Urinary bladder (tissue), 4 donors: ENCODE results near the gene FOXD2. TPM values are rescaled to one million over a fixed set of nuclear protein-coding genes. Genes with fewer than 3 reads are reported as not detected.
A peak's percentile ranks its signal among the peaks of the same experiment; 100 is the strongest.

Experiments used
- DNase-seq: peaks from one replicate; pipeline ENCODE4 v3.0.0-alpha.2; 2015; ENCODE audit errors: extremely low spot score
- H3K27ac ChIP-seq: one replicate; pipeline ENCODE4 v1.5.1; 2013; ENCODE audit warnings: low read depth, mild to moderate bottlenecking, moderate library complexity
- H3K36me3 ChIP-seq: one replicate; pipeline ENCODE4 v1.6.1; 2013; ENCODE audit warnings: mild to moderate bottlenecking, moderate library complexity; ENCODE audit not compliant: insufficient read depth
- H3K4me1 ChIP-seq: one replicate; pipeline ENCODE4 v1.6.1; 2013; ENCODE audit warnings: mild to moderate bottlenecking, moderate library complexity; ENCODE audit not compliant: insufficient read depth
- H3K4me3 ChIP-seq: one replicate; pipeline ENCODE4 v1.5.1; 2013; ENCODE audit warnings: low read depth, low read length
- WGBS: extraction: QIAGEN DNeasy Blood & Tissue Kit; methylation state at CpG from one replicate; pipeline ENCODE4 v1.1.7; 2013; 5-methylcytosine and 5-hydroxymethylcytosine counted together
- polyA plus RNA-seq: library from polyadenylated mRNA; stranded (reverse); fragments of 200-250 nt; gene quantifications from one replicate; pipeline ENCODE4 v1.2.3, GENCODE V29; 2013
- total RNA-seq: library from RNA; depleted of rRNA; stranded (reverse); fragments of >200 nt; gene quantifications from one replicate; pipeline ENCODE4 v1.2.3, GENCODE V29; 2014
- donor health status: healthy with polysubstance abuse.
- donor health status: healthy.

FOXD2 gene
- total and polyA plus RNA-seq, 2 donors, result 0.19 to 0.85 TPM

DNA sequence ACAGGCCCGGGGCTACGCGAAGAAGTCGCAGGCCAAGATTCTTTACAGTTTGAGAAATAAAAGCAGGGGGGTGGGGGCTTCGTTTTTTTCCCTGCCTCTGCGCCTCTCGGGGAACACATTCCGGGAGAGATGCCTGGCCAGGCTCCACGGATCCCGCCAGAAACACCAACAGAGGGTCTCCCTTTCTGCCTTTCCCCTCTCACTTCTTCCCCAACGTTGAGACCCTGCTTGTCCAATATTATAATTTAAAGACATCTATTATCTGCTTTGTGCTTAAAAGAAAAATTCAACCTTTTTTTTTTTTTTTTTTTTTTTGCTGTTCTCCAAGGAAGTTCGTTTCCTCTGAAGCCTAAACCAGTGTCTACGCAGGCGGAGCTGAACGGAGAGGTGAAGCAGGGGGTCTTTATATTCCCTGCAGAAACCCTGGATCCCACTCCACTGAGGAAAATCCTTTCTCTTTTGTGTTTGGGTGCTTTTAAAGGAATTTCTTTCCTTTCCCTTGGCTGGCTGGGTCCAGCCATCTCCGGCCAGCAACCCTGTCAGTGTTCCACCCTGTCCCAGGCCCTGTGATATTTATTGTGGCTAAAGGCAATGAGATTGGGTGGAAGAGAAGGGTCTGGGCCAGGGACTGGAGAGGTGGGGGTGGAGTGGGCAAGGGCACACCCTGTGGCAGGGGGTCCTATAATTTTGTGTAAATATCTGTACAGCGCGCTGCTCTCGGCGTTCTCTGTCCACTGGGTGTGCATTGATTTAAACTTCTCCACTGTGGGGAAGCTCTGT is 2.2 kb downstream of the FOXD2 start:
- no peak for DNase-seq
- no peak overlapping the region for H3K4me3 ChIP-seq
- no peak overlapping the region for H3K27ac ChIP-seq
- WGBS, result 62% methylated on average over 20 of the region's 20 CpGs
- no peaks in the 10 kb centered on the region for H3K36me3 ChIP-seq
- peaks cover 2% of the 10 kb centered on the region for H3K4me1 ChIP-seq

DNA sequence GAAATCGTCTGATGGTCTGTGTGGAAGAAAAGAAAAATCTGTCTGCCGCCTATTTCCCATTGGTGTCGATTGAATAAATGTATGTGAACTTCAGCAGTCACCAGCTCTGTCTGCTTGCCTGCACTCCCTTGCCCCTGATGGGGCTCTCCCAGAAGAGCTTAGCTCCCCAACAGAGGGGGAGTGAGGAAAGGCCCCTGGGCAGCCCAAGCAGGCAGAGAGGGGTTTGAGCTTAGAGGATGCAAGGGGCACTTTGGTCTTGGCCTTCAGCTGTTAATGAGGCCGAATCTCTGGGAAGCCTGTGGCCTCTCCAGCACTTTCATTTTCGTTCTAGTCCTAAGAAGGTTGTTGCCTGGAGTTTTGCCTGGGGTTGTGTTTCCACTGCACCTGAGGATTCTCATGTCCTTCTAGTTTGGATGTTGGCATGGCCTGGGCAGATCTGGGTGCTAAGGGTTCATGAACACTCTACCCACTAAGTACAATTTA is 2.8 kb downstream of the FOXD2 start:
- 60% methylated on average over 5 of the region's 5 CpGs for WGBS
- H3K4me3 ChIP-seq, result no peak overlapping the region
- peaks cover 2% of the 10 kb centered on the region for H3K4me1 ChIP-seq

DNA sequence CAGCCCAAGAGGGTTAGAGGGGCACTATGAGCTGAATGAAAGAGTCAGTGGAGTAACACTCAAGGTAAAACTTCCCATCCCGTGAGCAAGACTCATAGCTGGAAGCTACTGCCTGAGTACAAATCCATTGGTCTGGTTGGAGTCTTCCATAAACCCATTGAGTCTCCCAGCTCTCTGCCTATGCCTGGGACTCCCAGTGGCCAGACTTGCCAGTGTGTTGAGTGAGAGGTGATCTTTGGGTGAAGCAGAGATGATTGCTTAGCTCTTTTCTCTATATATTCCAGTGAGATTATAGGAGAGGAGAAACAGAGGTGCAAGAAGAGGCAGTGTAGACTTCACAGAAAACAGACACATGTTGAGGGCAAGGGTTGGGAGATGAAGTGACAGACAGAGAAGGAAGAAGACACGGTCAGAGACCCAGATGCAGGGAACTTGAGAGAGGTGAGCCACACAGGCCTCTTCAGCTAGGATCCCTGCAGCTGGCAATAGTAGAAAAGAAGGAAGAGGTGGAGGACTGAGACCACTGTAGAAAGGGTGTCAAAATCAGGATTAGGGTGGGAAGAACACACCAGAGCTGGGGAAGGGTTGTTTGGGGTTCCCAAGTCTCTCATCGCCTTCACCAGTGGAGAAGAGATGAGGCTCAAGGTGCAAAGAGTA is 3.7 kb downstream of the FOXD2 start:
- H3K4me1 ChIP-seq, result peaks cover 2% of the 10 kb centered on the region
- no peak overlapping the region for H3K27ac ChIP-seq
- DNase-seq, result no peak
- H3K36me3 ChIP-seq, result no peaks in the 10 kb centered on the region
- no peak overlapping the region for H3K4me3 ChIP-seq
- 95% methylated on average over 3 of the region's 3 CpGs for WGBS

More for the DNA sequence above, 2.8 kb downstream of the FOXD2 start:
- no peak overlapping the region for H3K27ac ChIP-seq
- no peaks in the 10 kb centered on the region for H3K36me3 ChIP-seq
- no peak for DNase-seq

DNA sequence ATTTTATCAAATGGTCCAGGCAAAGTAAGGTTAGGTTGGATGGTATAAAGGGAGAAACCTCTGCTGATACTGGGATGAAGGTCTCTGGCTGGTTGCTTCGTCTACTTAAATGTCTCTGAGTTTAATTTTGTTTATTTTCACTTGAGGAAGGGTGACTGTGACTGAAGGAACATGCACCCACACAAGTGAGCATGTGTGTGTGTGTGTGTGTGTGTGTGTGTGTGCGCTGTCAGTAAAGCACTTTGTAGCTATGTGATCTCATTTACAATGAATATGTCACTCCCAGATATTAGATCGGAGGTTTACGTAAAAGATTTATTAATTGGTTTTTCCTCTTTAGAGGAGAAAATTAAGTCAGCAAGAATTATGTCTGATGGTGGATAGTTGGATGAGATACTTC is 4.4 kb downstream of the FOXD2 start:
- peaks cover 2% of the 10 kb centered on the region for H3K4me1 ChIP-seq
- WGBS, result 77% methylated on average over 4 of the region's 4 CpGs

DNA sequence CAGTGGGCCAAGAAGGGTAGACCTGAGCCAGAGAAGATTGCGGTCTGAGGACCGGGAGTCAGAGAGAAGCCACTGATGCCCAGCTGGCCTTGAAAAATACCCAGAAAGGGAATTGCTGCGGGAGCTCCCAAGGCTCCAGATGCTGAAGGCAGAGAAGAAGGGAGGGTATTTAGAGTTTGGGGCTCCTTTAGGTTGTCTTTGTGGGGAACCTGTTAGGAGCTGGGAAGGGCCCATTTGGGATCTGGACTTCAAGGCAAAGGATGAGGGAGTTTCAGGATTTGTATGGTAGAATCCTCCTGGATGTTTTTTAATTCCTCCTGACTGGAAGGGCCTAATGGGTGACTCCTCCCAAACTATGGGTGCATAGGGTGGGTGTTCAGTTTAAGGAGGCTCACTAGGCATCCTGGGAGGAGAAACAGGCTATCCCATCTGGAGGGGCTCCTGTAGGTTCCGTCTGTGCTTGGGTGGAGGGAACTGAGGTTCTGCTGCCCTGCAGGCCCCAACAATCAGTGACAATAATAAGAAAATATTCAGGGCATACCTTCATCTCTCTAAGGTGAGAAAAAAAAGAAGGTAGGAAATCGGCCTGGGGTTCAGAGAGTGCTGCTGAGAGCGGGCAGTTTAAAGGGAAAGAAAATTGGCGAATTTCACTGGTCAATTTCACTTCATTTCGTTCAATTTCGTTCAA is 5.1 kb downstream of the FOXD2 start:
- whole genome bisulfite sequencing, result 38% methylated on average over 9 of the region's 9 CpGs
- Histone ChIP-seq H3K4me1 (peaks cover 2% of the 10 kb centered on the region), H3K4me3 (no peak overlapping the region), H3K36me3 (no peaks in the 10 kb centered on the region), H3K27ac (no peak overlapping the region)
- DNase-seq, result no peak

More for the DNA sequence above, 4.4 kb downstream of the FOXD2 start:
- Histone ChIP-seq H3K4me3 (no peak overlapping the region), H3K27ac (no peak overlapping the region), H3K36me3 (no peaks in the 10 kb centered on the region)
- DNase-seq, result no peak

DNA sequence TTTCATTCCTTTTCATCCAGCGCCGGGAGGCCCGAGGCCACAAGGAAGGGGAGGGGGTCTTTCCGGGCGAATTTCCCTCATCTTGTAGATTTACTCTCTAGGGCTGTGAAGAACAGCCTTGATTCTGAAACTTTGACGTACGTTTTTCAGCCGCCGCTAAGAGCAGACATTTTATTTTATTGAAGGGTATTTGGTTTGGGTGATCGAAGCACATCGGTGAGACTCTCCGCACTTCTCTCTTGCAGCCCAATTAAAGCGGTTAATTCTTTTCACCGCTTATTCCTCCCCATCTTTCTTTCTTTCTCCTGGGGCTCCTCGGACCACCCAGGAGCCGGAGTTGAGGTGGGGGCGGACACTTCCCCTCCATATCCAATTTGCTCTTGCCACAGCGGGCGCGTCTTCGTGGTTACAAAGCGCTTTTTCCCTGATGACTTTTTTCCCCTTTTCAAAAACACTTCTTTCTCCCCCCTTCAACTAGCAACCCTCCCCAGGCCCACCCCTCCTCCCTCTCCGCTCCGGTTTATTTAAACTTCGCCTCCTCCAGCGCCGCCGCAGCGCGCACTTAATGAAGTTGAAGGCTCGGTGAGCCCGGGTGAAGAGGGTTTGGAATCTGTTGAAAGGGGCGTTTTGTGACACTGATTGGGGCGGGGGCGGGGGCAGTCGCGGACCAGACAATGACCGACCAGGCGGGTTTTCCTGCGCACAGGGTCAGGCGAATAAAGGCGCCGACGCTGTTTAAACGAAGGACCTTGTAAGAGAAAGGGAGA is 5.9 kb downstream of the FOXD2 start:
- Histone ChIP-seq H3K36me3 (no peaks in the 10 kb centered on the region), H3K4me1 (no peaks in the 10 kb centered on the region), H3K4me3 (no peak overlapping the region), H3K27ac (no peak overlapping the region)
- no peak for DNase-seq
- WGBS, result 10% methylated on average over 45 of the region's 45 CpGs

DNA sequence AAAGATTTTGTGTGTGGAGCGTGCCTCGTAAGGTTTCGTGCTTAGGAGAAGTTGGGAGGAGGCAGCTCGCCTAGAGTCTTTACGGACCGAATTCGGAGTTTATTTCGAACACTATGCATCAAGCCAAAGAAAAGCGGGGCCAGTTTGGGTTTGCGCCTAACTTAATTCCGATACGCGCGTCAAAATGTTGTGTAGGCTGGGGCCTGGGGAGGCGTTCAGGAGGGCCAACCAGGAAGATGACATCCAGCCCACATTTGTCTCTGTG is 6.4 kb downstream of the FOXD2 start:
- H3K27ac ChIP-seq, result no peak overlapping the region
- 10% methylated on average over 15 of the region's 15 CpGs for WGBS
- H3K4me3 ChIP-seq, result no peak overlapping the region
- no peaks in the 10 kb centered on the region for H3K36me3 ChIP-seq
- no peaks in the 10 kb centered on the region for H3K4me1 ChIP-seq
- no peak for DNase-seq

DNA sequence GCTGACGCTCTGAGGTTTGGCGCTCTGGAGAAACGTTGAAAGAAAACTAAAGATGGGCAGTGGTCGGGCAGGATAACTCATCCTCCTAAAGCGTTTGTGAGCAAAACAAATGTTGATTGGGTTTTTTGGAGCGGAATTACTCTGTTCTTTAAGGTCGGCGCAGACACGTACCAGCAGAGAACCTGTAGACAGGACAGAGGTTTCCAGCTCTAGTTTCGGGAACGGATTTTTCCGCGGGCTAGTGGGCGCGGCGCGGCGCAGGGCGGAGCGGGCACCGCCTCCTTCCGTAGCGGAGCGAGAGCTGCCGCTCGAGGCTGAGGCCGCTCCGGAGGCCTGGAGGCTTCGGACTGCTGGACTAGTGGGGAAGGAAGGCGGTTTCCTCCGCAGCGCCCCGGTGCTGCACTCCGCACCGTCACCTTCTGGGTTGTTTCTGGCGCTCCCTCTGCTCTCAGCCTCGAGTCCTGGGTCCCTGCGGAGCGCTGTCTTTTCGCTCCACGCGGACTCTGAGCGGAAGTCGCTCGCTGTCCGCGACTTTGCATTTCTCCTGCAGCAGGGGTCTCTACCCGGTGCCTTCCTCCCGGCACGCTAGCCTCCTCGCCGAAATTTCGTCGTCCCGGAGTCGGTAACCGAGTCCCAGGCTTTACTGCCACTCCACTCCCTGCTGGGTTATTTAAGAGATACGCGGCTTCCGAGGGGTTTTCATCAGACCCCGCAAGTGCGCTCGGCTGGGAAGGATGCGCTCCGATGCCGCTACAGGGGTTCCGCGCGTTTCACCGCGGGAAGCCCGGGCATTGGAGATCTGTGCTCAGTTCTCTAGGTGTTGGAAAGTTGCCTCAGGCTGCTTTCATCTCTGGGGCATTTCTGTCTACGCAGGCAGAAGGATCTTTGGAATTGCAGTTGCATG is 7.0 kb downstream of the FOXD2 start:
- 3% methylated on average over 73 of the region's 73 CpGs for WGBS
- DNase-seq, result no peak
- no peaks in the 10 kb centered on the region for H3K4me1 ChIP-seq
- H3K36me3 ChIP-seq, result no peaks in the 10 kb centered on the region
- H3K27ac ChIP-seq, result no peak overlapping the region
- peak overlapping the region; percentile 1 for H3K4me3 ChIP-seq

DNA sequence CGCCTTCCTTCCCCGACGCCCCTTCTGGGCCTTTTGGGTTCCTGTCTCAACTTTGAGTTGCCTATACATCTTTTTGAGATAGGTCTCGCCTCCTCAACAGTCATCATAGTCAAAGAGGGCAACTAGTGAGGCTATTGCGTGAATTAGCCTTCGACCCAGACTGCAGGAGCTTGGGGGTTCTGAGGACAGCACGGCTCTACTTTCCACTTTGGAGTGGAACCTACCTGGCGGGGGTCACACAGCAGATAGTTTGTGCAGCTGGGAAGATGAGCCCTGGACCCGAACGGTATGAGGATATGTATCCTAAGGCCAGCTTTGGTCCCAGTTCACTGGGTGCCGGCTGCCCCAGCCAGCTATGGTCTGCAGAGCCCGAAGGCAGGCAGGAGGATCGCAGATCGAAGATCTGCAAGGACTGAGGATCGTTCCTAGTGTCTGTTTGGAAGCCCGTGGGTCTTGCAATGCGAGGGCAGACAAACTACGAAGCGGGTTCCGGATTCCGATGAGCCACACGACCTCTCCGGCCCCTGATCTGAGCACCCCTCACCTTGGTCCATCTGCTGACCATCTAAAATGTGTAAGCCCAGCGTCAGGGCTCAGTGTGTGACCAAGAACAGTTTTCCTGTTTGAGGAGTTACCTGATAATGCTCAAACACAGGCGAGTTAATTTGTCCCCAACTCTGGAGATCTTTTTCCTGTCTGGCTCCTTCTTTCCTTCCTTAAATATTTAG is 8.1 kb downstream of the FOXD2 start:
- no peak overlapping the region for H3K27ac ChIP-seq
- no peak overlapping the region for H3K4me3 ChIP-seq
- no peaks in the 10 kb centered on the region for H3K36me3 ChIP-seq
- DNase-seq, result no peak
- 12% methylated on average over 25 of the region's 25 CpGs for WGBS
- H3K4me1 ChIP-seq, result no peaks in the 10 kb centered on the region

DNA sequence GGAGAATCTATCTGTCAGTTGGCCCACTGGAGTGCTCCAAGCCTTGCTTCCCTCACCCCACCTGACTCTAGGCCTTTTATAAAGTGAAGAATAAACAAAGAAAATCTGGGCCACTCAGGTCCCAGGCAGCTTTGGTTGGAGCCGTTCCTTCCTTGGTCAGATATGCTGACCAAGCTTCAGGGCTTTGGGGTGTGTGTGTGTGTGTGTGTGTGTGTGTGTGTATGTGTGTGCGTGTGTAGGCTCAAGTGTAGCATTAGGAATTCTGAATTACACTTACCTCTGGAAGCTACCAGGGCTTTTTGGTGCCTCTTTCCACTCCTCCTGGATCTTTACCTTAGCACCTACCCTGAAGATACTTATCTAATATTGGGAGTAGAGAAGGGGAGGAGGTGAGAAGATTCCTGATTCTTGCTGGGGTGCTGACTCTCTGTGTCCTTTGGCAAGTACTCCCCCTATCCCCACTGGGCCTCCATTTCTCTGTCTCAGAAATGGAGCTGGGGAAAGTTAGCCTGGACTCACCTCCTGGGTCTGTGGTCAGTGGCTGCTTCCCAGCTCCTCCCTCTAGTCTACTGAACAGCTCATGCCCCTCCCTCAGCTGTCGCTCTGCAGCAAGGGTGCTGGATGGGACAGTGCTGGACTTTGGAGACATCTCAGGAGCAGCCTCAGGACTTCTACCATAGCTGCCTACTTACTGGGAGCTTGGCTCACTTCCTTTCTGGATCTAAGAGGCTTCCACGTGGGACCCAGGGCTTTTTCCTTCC is 10.8 kb downstream of the FOXD2 start:
- no peaks in the 10 kb centered on the region for H3K36me3 ChIP-seq
- WGBS, result 32% methylated on average over 4 of the region's 4 CpGs
- no peak for DNase-seq
- H3K4me3 ChIP-seq, result no peak overlapping the region
- no peaks in the 10 kb centered on the region for H3K4me1 ChIP-seq
- H3K27ac ChIP-seq, result no peak overlapping the region

DNA sequence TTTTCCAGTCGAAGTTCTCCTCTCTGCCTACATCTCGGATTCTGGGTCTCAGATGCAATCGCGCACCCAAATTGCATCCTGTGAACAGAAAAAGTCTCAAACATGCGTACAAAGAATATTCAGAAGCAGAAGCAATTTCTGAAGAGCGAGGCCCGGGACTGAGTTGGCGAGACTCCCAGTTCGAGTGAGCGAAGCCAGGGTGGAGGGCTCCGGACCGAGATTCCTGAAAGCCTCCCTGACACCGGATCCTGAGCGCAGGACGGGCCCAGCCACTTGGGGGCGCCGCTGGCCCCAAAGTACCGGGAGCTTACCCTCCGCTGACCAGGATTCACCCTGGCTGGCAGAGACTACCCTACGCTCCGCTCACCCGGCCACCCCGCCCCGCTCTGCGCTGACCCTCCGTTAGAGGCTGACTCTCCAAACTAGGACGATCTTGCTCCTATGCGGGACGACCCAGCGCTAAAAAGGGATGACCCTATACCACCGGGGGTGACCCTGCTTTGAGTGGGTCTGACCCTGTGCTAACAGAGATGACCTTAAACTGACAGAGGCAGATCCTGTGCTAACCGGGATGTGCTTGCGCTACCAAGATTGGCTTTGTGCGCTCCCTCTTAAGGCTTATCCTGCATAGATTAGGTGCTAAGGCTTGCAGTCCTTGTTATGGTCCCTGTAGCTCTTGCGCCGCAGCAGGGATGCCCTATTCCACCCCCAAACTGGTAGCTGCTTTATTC is 12.1 kb downstream of the FOXD2 start:
- Histone ChIP-seq H3K4me1 (no peaks in the 10 kb centered on the region), H3K36me3 (no peaks in the 10 kb centered on the region), H3K4me3 (no peak overlapping the region), H3K27ac (no peak overlapping the region)
- 12% methylated on average over 36 of the region's 36 CpGs for whole genome bisulfite sequencing
- DNase-seq, result no peak
